ENCODE data around the gene CSTB.

Gene CSTB

DNA sequence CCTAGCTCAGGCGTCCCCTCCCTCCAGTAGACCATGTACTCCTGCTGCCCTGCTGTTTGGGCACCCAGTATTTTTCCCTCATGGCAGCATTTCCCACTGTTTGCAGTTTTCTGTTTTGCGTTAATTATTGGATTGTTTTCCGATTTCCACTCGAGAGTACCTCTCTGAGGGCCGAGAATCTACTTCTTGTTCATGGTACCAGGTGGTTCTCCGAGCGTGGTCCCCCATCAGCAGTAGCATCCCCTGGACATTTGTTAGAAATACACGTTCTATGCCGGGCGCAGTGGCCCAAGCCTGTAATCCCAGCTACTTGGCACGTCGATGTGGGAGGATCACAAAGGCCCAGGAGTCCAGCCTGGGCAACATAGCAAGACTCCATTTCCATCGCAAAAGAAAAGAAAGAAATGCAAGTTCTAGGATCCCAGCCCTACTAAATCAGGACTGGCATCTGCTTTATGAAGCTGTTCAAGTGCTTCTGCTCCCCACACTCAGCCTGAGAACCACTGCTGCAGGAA is 14.0 kb upstream of the CSTB start:
- H3K4me3 ChIP-seq (ENCODE audit: low read depth in 1 of 2, low read length in 1 of 2) = peak overlapping the region; percentile 82 to 89
- peaks cover 20% of the 10 kb centered on the region for H3K36me3 ChIP-seq
- TF ChIP-seq CTCF (IDR thresholded peaks at IDR 0.05) = no peak

DNA sequence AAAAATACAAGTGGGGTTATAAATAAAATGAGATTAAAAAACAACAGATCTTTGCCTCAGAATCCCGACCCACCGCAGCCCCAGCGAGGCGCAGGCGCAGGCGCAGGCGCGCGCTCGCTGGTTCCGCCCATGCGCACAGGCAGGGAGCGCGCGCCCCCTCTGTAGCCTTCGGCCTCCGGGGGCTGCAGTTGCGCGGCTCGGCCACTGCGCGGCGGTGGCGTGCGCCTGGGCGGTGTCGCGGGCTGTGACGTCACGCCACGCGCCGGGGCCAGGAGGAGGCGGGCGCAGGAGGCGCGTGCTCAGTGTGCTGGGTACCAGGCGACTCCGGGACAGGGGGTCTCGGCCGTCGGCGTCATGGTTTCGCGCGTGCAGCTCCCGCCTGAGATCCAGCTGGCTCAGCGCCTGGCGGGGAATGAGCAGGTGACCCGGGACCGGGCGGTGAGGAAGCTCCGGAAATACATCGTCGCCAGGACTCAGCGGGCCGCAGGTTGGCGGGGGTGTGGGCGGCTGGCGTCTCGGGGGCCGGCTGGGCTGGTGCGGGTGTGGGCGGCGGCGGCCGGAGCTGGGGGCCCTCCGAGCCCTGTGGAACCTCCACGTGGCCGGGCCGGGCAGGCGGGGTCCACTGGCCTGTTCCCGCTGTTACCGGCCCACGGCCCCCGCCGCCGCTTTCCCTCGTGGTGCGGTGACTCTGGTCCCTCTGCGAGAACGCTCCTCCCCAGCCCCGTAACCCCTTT is 13.3 kb upstream of the CSTB start, which contains the start of gene RRP1:
Gene RRP1 (plus strand): TSS at position 302 of the 734 bp plus-strand sequence. CDS start 53 bp downstream, at position 355.
- peak within 1 kb of the TSS; percentile 82 to 89 for H3K4me3 ChIP-seq (ENCODE audit: low read depth in 1 of 2, low read length in 1 of 2)
- peak; percentile 100 for TF ChIP-seq CTCF (IDR thresholded peaks at IDR 0.05)
- H3K9me3 ChIP-seq = no peaks in the 10 kb centered on the region
- H3K27ac ChIP-seq = peak within 1 kb of the TSS; percentile 79
- peaks cover 12 to 21% of the 10 kb centered on the region in 2 experiments for H3K4me1 ChIP-seq (ENCODE audit: control insufficient read depth in 1 of 2, insufficient read depth in 1 of 2, low read depth in 1 of 2, low read length in 1 of 2)
- no peaks in the 10 kb centered on the region for H3K27me3 ChIP-seq
- H3K36me3 ChIP-seq = peaks cover 18% of the 10 kb centered on the region

More for the DNA sequence above, 14.0 kb upstream of the CSTB start:
- Histone ChIP-seq H3K4me1 (ENCODE audit: control insufficient read depth in 1 of 2, insufficient read depth in 1 of 2, low read depth in 1 of 2, low read length in 1 of 2) (peaks cover 12 to 21% of the 10 kb centered on the region in 2 experiments), H3K27me3 (no peaks in the 10 kb centered on the region), H3K9me3 (no peaks in the 10 kb centered on the region), H3K27ac (peak overlapping the region; percentile 79)

GRCh38 chr21:43786807-43787440 is 10.8 kb upstream of the CSTB start:
- H3K4me3 ChIP-seq (ENCODE audit: low read depth in 1 of 2, low read length in 1 of 2) = no peak overlapping the region

GRCh38 chr21:43786300-43786806 is 10.2 kb upstream of the CSTB start:
- Histone ChIP-seq H3K27me3 (no peaks in the 10 kb centered on the region), H3K4me1 (ENCODE audit: control insufficient read depth in 1 of 2, insufficient read depth in 1 of 2, low read depth in 1 of 2, low read length in 1 of 2) (peaks cover 12 to 21% of the 10 kb centered on the region in 2 experiments), H3K27ac (no peak overlapping the region), H3K9me3 (no peaks in the 10 kb centered on the region), H3K36me3 (no peaks in the 10 kb centered on the region), H3K4me3 (ENCODE audit: low read depth in 1 of 2, low read length in 1 of 2) (no peak overlapping the region)
- no peak for TF ChIP-seq CTCF (IDR thresholded peaks at IDR 0.05)

More at GRCh38 chr21:43786807-43787440, 10.8 kb upstream of the CSTB start:
- H3K27ac ChIP-seq = no peak overlapping the region
- no peak for TF ChIP-seq CTCF (IDR thresholded peaks at IDR 0.05)
- no peaks in the 10 kb centered on the region for H3K9me3 ChIP-seq
- H3K36me3 ChIP-seq = no peaks in the 10 kb centered on the region
- peaks cover 12 to 21% of the 10 kb centered on the region in 2 experiments for H3K4me1 ChIP-seq (ENCODE audit: control insufficient read depth in 1 of 2, insufficient read depth in 1 of 2, low read depth in 1 of 2, low read length in 1 of 2)
- H3K27me3 ChIP-seq = no peaks in the 10 kb centered on the region

DNA sequence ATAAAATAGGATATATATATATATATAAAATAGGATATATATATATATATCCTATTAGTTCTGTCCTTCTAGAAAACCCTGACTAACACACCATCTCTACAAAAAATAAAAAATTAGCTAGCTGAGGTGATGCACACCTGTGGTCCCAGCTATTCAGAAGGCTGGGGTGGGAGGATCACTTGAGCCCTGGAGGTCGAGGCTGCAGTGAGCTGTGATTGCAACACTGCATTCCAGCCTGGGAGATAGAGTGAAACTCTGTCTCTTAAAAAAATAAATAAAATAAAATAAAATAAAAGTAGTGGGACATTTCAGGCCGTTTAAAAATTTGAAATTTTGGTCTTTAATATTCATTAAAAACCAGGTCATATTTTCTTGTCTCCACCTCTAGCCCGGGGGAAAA is 9.0 kb upstream of the CSTB start:
- no peaks in the 10 kb centered on the region for H3K36me3 ChIP-seq

More for the DNA sequence above, 9.0 kb upstream of the CSTB start:
- no peak for TF ChIP-seq CTCF (IDR thresholded peaks at IDR 0.05)
- Histone ChIP-seq H3K4me1 (ENCODE audit: control insufficient read depth in 1 of 2, insufficient read depth in 1 of 2, low read depth in 1 of 2, low read length in 1 of 2) (peaks cover 9 to 18% of the 10 kb centered on the region in 2 experiments), H3K4me3 (ENCODE audit: low read depth in 1 of 2, low read length in 1 of 2) (no peak overlapping the region), H3K27me3 (no peaks in the 10 kb centered on the region), H3K27ac (no peak overlapping the region), H3K9me3 (no peaks in the 10 kb centered on the region)
